Measurements from ENCODE around the gene PPP6R3.
"Not testable (repeated sequence)": the region's sequence is repeated elsewhere in the genome, so short reads cannot be mapped to it uniquely, and the experiment has no call there.

Gene PPP6R3

GRCh38 chr11:68436162-68436888 lies 24.2 kb upstream of the PPP6R3 start:
- DNase-seq (ENCODE audit: low read depth): no peak

GRCh38 chr11:68436985-68437926 lies 23.3 kb upstream of the PPP6R3 start:
- peak; percentile 80 for DNase-seq (ENCODE audit: low read depth)

- DNase-seq (ENCODE audit: low read depth): no peak
Measured at GRCh38 chr11:68437927-68438657, 22.5 kb upstream of the PPP6R3 start.

DNA sequence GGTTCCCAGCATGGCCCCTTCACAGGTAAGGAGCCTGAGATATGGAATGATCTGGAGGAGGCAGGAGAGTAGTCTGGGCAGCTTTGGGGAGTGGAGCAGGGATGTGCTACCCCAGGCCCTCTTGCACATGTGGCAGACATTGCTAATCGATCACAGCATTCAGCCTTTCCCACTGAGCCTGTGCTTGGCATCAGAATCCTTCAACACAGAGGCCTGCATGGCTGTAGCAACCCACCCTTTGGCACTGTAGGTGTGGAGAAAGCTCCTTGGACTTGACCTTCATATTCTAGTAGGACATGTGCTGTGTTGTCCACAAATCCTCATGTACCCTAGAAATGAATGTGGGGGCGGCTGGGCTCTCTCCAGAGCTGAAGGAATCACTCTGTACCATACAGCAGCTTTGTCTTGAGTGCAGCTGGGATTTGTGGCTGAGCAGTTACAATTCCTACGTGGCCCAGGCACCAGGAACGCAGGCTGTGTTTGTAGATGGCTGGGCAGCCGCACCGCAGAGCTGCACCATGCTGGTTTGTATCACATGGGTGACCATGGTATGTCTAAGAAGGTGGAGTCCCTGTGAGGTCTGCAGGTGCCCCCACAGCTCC lies 21.8 kb upstream of the PPP6R3 start:
- DNase-seq (ENCODE audit: low read depth): no peak

GRCh38 chr11:68439355-68440065 lies 21.0 kb upstream of the PPP6R3 start:
- DNase-seq (ENCODE audit: low read depth): no peak

- no peak for DNase-seq (ENCODE audit: low read depth)
Measured at GRCh38 chr11:68440224-68440623, 20.3 kb upstream of the PPP6R3 start.

DNA sequence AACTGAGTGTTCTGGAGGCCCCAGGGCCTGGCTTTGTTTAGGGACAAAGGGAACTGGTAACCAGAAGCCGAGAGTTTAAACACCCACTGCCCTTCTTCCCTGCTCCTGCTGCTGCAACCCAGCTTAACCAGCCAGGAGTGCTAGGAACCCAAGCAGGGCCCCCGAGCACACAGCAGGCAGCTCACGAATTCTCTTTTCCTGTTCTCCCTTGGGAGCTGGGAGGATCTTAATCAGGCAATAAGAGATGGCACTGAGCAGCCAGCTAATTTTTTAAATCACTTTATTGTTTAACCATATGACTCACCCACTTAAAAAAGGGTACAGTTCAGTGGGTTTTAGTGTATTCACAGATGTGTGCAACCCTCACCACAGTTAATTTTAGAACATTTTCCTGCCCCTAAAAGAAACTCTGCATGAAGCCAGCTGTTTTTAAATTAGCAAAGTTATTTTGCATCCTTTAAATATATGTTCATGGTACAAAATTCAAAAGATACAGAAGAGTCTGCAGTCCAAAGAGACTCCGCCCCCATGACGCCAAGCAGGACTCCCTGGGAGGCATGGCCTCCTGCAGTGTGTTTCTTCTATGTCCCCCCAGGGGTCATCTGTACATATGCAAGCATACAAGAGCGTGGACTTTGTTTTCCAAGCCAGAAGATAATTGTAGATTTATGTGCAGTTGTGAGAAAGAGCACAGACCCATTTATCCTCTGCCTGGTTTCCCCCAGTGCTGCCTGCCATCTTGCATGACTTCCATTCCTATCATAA lies 18.9 kb upstream of the PPP6R3 start:
- peak; percentile 14 for DNase-seq (ENCODE audit: low read depth)

DNA sequence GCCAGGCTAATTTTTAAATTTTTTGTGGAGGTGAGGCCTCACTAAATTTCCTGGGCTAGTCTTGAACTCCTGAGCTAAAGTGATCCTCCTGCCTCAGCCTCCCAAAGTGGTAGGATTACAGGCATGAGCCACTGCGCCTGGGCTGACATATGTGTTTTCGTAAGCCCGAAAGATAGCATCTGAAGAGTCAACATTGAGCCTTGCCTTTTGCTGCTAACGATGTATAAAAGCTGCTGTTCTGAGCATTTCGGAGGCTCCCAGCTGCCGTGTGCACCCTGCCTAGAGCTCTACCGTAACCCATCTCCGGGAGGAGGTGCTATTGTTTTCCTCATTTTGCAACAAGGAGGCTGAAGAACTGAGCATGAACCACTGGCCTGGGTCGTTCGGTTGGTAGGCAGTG lies 18.1 kb upstream of the PPP6R3 start:
- no peak for DNase-seq (ENCODE audit: low read depth)

- no peak for DNase-seq (ENCODE audit: low read depth)
Measured at GRCh38 chr11:68444566-68444965, 16.0 kb upstream of the PPP6R3 start.

DNA sequence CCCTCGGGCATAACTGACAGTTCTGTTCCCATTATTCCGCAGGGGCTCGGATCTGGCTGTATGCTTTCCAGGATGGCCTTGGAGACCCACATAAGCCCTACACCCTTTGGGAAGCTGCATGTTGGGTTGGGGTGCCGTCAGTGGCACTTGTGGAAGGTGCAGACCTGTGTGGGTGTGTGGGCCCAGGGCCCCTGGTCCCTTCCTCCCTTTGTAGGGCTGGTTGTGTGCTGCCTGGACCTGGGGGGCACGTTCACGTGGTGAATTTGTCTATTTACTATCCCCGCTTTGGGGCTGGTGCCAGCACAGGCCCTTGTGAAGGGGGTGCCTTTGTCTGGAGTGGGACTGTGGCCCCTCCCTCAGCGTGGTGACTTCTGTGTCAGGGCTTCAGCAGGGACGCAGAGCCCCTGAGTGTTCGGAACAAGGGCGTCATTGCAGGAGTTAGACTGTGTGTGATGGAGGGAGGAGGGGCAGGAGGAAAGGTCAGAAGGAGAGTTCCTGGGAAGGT lies 15.0 kb upstream of the PPP6R3 start:
- DNase-seq (ENCODE audit: low read depth): no peak

DNA sequence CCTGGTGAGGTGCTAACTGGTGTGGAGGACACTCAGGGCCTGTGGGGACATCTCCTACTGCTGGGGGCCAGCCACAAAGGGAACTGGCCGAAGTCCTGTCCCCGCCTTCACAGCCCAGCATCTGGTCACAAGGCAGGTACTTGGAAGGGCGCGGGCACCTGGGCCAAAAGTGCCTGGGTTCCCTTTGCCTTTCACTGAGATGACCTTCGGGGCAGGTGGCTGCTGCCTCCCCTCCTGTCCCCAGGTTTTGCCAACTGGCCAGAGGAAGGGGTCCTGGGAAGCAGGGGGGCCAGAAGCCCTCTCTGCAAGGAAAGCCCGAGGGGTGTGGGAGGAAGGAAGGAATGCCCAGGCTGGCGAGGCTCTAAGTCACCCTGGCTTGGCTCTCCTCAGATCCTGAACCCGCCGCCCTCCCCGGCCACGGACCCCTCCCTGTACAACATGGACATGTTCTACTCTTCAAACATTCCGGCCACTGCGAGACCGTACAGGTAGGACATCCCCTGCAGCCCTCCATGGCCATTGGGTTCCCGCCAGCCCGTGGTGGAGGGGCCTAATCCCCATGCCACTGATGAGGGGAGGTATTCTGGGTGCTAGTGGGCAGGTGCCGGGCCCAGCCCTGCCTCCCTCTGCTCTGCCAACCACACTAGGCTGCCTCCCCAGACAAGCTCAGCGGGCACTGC lies 14.4 kb upstream of the PPP6R3 start:
- no peak for DNase-seq (ENCODE audit: low read depth)

GRCh38 chr11:68447015-68447801 lies 13.3 kb upstream of the PPP6R3 start:
- peak; percentile 61 for DNase-seq (ENCODE audit: low read depth)

GRCh38 chr11:68447914-68448313 lies 12.6 kb upstream of the PPP6R3 start:
- DNase-seq (ENCODE audit: low read depth): not testable (repeated sequence)

GRCh38 chr11:68448604-68449011 lies 11.9 kb upstream of the PPP6R3 start:
- no peak for DNase-seq (ENCODE audit: low read depth)

DNA sequence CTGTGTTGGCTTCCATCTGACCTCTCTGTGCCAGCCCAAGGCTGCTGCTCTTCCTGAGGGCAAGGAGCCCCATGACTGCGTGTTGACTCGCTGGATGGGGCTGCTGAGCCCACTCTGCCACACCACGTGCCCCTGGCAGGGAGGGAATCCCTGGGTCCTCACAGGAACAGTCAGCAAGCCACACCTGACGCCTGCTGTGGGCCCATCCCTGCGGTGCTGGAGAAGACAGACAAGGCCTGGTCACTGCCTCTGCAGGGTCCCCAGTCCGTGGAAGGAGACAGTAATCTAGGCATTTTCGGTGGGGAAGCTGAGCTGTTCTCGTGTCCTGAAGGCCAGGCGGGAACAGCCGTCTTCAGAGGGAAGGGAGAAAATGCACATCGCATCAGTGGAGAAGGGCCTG lies 10.6 kb upstream of the PPP6R3 start:
- DNase-seq (ENCODE audit: low read depth): no peak

GRCh38 chr11:68450711-68451110 lies 9.8 kb upstream of the PPP6R3 start:
- DNase-seq (ENCODE audit: low read depth): no peak

DNA sequence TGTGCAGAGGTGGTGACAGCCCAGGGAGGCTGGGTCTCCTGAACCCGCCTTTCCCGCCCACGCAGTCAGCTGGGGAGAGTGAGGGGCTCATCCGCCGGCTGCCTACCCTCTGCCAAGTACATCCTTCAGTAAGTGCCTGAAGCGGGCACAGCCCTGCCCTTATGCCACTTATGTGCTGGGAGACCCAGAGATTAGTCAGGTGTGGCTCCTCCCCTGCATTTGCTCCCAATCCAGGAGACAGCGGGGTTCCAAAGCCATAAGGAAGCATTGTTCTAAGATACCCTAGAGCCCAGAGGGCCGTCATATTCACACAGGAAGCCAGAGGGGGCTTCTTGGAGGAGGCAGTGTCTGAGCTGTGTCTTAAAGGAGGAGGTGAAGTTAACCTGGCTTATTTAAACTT lies 5.8 kb upstream of the PPP6R3 start:
- no peak for DNase-seq (ENCODE audit: low read depth)

- DNase-seq (ENCODE audit: low read depth): no peak
Measured at GRCh38 chr11:68455485-68455884, 5.1 kb upstream of the PPP6R3 start.
